K562 (cell line): ENCODE results near the gene IRX2. TPM values are rescaled to one million over a fixed set of nuclear protein-coding genes. Genes with fewer than 3 reads are reported as not detected.

Experiments used
- ATAC-seq: fragments of 200-7000 bp; cut with Tn5 transposase; 3 replicates; pipeline ENCODE4 v1.9.1; 2020; ENCODE audit warnings: moderate library complexity
- BruUV-seq: library from RNA; stranded (reverse); fragments of 400-500 nt; replicated peaks from 2 replicates; lab custom pipeline; 2021; lab: Mats Ljungman, UMichigan
- CTCF ChIA-PET: fragments of 300-600 bp; formaldehyde crosslinking; extraction: SDS; loops from one replicate; lab custom pipeline; 2021; ENCODE audit warnings: low intra/inter-chr PET ratio; lab: Yijun Ruan, JAX
- POLR2A ChIA-PET: fragments of 300-600, 350-650 bp; sonication (Branson Sonifier 250); formaldehyde crosslinking; extraction: SDS; loops from one replicate; lab custom pipeline; 2021; ENCODE audit warnings: antibody characterized with exemption, inconsistent platforms; lab: Yijun Ruan, JAX
- DNase-seq, 4 experiments: peaks; one replicate each; pipeline versions ENCODE4 v3.0.0 to v3.0.0-alpha.2; 2011 to 2018; ENCODE audit warnings: low spot score in 3 of 4, mixed read lengths in 3 of 4; ENCODE audit errors: extremely low read depth in 1 of 4
- FAIRE-seq: peaks from 2 replicates; lab custom pipeline; 2011; peaks lifted over from hg19 to GRCh38; lab: Jason Lieb, UNC
- H2AFZ ChIP-seq: 2 replicates; pipeline ENCODE4 v1.6.0; 2011; ENCODE audit warnings: low read depth, low read length, control low read depth, inconsistent platforms
- H3K27ac ChIP-seq: fragments of 200-600 bp; 3 replicates; pipeline ENCODE4 v1.8.0; 2011; ENCODE audit warnings: low read depth, mild to moderate bottlenecking, control low read depth, inconsistent platforms, low read length, moderate library complexity, mixed read lengths; ENCODE audit errors: extremely low read depth
- H3K27me3 ChIP-seq, 2 experiments: fragments of 300-600 bp in 1 of 2; 2 replicates in 1 of 2; 3 replicates in 1 of 2; pipeline versions ENCODE4 v1.6.0 to v1.8.0; 2011; ENCODE audit warnings: inconsistent platforms in 2 of 2, low read length in 2 of 2, mild to moderate bottlenecking in 1 of 2, mixed read lengths in 1 of 2, moderate library complexity in 1 of 2; ENCODE audit not compliant: control insufficient read depth in 2 of 2, insufficient read depth in 2 of 2
- H3K36me3 ChIP-seq: fragments of 300-600 bp; 3 replicates; pipeline ENCODE4 v1.8.0; 2011; ENCODE audit warnings: mild to moderate bottlenecking, low read length, inconsistent platforms; ENCODE audit not compliant: control insufficient read depth, insufficient read depth
- H3K4me1 ChIP-seq, 2 experiments: fragments of 200-600 bp in 1 of 2; replicated peaks in 1 of 2; 2 replicates in 1 of 2; 3 replicates in 1 of 2; pipeline versions ENCODE4 v1.5.1 to v1.8.0; 2011; ENCODE audit warnings: inconsistent platforms in 2 of 2, low read length in 2 of 2, mild to moderate bottlenecking in 1 of 2, mixed read lengths in 1 of 2, moderate library complexity in 1 of 2; ENCODE audit not compliant: control insufficient read depth in 2 of 2, insufficient read depth in 2 of 2
- H3K4me2 ChIP-seq: 2 replicates; pipeline ENCODE4 v1.6.1; 2011; ENCODE audit warnings: low read length, control low read depth, inconsistent platforms, mixed read lengths; ENCODE audit not compliant: insufficient read depth
- H3K4me3 ChIP-seq: fragments of 200-600 bp; sonication (generic), shearing (Covaris generic); 2 replicates; pipeline ENCODE4 v1.5.1; 2016; ENCODE audit warnings: control low read depth, inconsistent platforms
- H3K79me2 ChIP-seq: fragments of 200-600 bp; 3 replicates; pipeline ENCODE4 v1.8.0; 2011; ENCODE audit warnings: low read length, inconsistent platforms; ENCODE audit not compliant: control insufficient read depth, insufficient read depth
- H3K9ac ChIP-seq, 2 experiments: 2 replicates each; pipeline versions ENCODE4 v1.6.0 to v1.6.1; 2011; ENCODE audit warnings: low read depth in 2 of 2, low read length in 2 of 2, control low read depth in 1 of 2, inconsistent platforms in 1 of 2, mild to moderate bottlenecking in 1 of 2, mixed read lengths in 1 of 2; ENCODE audit not compliant: insufficient read depth in 1 of 2
- H3K9me1 ChIP-seq: one replicate; pipeline ENCODE4 v1.6.0; 2011; ENCODE audit warnings: inconsistent platforms, mild to moderate bottlenecking, low read length, moderate library complexity; ENCODE audit not compliant: control insufficient read depth, insufficient read depth
- H3K9me3 ChIP-seq: replicated peaks from 2 replicates; pipeline ENCODE4 v1.5.1; 2011; ENCODE audit warnings: low read depth, low read length, inconsistent platforms; ENCODE audit not compliant: control insufficient read depth, insufficient read depth
- H4K20me1 ChIP-seq: replicated peaks from 2 replicates; pipeline ENCODE4 v1.6.1; 2011; ENCODE audit warnings: low read length, inconsistent platforms, mixed read lengths; ENCODE audit not compliant: control insufficient read depth, insufficient read depth
- ATF6 ChIP-seq: sonication (generic); formaldehyde crosslinking; IDR thresholded peaks from 2 replicates; pipeline ENCODE4 v1.4.0; 2020; ENCODE audit warnings: mild to moderate bottlenecking, missing genetic modification reagents
- HDAC1 ChIP-seq, 2 experiments: fragments of 450-650 bp; IDR thresholded peaks; 2 replicates each; pipeline ENCODE4 v1.6.1; 2016 to 2017; ENCODE audit warnings: inconsistent platforms in 1 of 2, mild to moderate bottlenecking in 1 of 2, moderate library complexity in 1 of 2
- NR2F6 ChIP-seq: fragments of 450-650 bp; formaldehyde crosslinking; IDR thresholded peaks from 2 replicates; pipeline ENCODE4 v1.4.0; 2020; ENCODE audit warnings: mild to moderate bottlenecking
- PHB ChIP-seq: fragments of 250-450 bp; sonication (Bioruptor Pico); IDR thresholded peaks from 2 replicates; pipeline ENCODE4 v1.5.0; 2021
- PKNOX1 ChIP-seq: fragments of 450-650 bp; IDR thresholded peaks from 2 replicates; pipeline ENCODE4 v1.6.1; 2016
- POU5F1 ChIP-seq: fragments of 150-350 bp; IDR thresholded peaks from 2 replicates; pipeline ENCODE4 v1.6.1; 2014; ENCODE audit warnings: borderline replicate concordance, low read length, low read depth, mild to moderate bottlenecking; ENCODE audit not compliant: partially characterized antibody
- SMARCB1 ChIP-seq: IDR thresholded peaks from 2 replicates; pipeline ENCODE4 v1.6.1; 2011; ENCODE audit warnings: improper control_type of control experiment, low read depth; ENCODE audit not compliant: insufficient read length
- ZNF3 ChIP-seq: fragments of 250-450 bp; sonication (Bioruptor Pico); IDR thresholded peaks from 2 replicates; pipeline ENCODE4 v1.5.0; 2021; ENCODE audit warnings: mild to moderate bottlenecking, moderate library complexity
- ZNF354B ChIP-seq: fragments of 250-450 bp; sonication (Bioruptor Pico); IDR thresholded peaks from 2 replicates; pipeline ENCODE4 v1.4.0; 2020
- WGBS: fragments of 100-300 bp; shearing (Covaris generic); methylation state at CpG from one replicate; pipeline ENCODE4 v1.1.6; 2016; ENCODE audit warnings: low coverage, mixed read lengths; ENCODE audit not compliant: insufficient coverage; ENCODE audit errors: missing lambda C conversion rate; 5-methylcytosine and 5-hydroxymethylcytosine counted together
- in situ Hi-C: fragments of 300-500 bp; cut with MboI; formaldehyde crosslinking; loops from 4 replicates; pipeline ENCODE4 v1.15.0; 2018; ENCODE audit warnings: inconsistent platforms, mixed read lengths
- intact Hi-C: fragments of 100-400 bp; cut with micrococcal nuclease; formaldehyde crosslinking; loops from 2 replicates; pipeline ENCODE4 v1.14.2; 2022
- polyA plus RNA-seq, 8 experiments: library from polyadenylated mRNA; depleted of rRNA in 4 of 8; stranded (reverse) in 5 of 8; unstranded in 3 of 8; fragments of >200 nt; fragmentation: Nextera tagmentation in 2 of 8; fragmentation: Illumina TruSeq in 1 of 8; extraction: Ambion mirVana in 2 of 8; extraction: Trizol in 1 of 8; gene quantifications; 2 replicates each; pipeline versions ENCODE4 v1.2.1 to v1.2.3, GENCODE V29; 2011 to 2014; ENCODE audit warnings: inconsistent platforms in 1 of 8, missing spikeins in 1 of 8
- total RNA-seq, 7 experiments: library from RNA; depleted of rRNA in 6 of 7; stranded (reverse); fragments of >200 nt in 6 of 7; fragmentation: Illumina TruSeq in 2 of 7; extraction: Trizol in 2 of 7; gene quantifications; 2 replicates each; pipeline versions ENCODE4 v1.2.1 to v1.2.3, GENCODE V29; 2011 to 2021; ENCODE audit warnings: low replicate concordance in 1 of 7

The IRX2 gene
- total and polyA plus RNA-seq, 9 of the 15 experiments (the other 6 are each of a cell fraction or from before 2014, with no cell fraction given): 0.13 TPM; not detected in 8

DNA sequence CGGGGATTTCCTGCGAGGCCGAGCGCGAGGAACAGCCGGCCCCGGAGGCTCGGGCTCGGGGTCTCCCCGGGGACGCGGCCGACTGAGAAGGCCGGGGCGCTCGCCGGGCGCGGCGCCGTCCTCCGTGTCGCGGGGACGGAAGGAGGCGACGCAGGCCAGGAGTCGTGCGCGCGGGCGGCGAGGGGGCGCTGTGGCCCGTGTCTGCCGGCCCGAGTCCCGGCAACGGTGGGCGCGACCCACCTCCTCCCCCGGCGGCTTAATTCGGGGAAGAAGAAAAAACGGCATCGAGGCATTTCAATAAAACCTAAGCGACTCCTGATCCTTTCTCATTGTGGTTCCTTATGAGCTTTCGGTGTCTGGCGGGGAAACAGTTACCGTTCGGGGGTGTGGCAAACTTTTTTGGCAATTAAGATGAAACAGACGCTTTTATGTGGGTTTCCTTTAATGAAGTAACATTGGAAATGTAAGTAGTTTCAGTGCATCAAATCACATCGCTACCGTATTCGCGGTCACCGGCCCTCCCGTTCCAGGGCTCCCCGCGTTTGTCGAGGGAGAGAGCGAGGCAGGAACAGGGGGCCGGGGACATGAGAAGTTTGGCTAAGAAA is 3.7 kb upstream of the IRX2 start:
- POLR2A ChIA-PET: no interaction called here

More for the DNA sequence above, 3.7 kb upstream of the IRX2 start:
- no peak overlapping the region for H3K27ac ChIP-seq
- BruUV-seq: no TSS peak
- H2AFZ ChIP-seq: no peak overlapping the region
- no peaks in the 10 kb centered on the region for H3K9me3 ChIP-seq
- H3K79me2 ChIP-seq: no peaks in the 10 kb centered on the region
- ATAC-seq (no peak), FAIRE-seq (no peak), DNase-seq (no peak)
- in situ Hi-C loops: no loop called here
- intact Hi-C loops: no loop called here
- H3K9ac ChIP-seq: no peak overlapping the region
- H4K20me1 ChIP-seq: no peaks in the 10 kb centered on the region
- TF ChIP-seq ZNF3 (CRISPR knock-in tag): no peak
- TF ChIP-seq HDAC1 (IDR thresholded peaks at IDR 0.05): no peak
- TF ChIP-seq ZNF354B (CRISPR knock-in tag): no peak
- TF ChIP-seq SMARCB1: no peak
- no peak for TF ChIP-seq POU5F1
- TF ChIP-seq PKNOX1: no peak
- TF ChIP-seq PHB (CRISPR knock-in tag): no peak
- TF ChIP-seq ATF6 (CRISPR knock-in tag): no peak
- TF ChIP-seq NR2F6 (CRISPR knock-in tag): no peak
- H3K36me3 ChIP-seq: no peaks in the 10 kb centered on the region
- no peaks in the 10 kb centered on the region for H3K9me1 ChIP-seq
- peaks cover 20 to 52% of the 10 kb centered on the region in 2 experiments; a peak in 3 of 5 replicates for H3K27me3 ChIP-seq
- CTCF ChIA-PET: no interaction called here
- H3K4me3 ChIP-seq: no peak overlapping the region
- H3K4me1 ChIP-seq: peaks cover 0 to 9% of the 10 kb centered on the region in 2 experiments; a peak in 1 of 5 replicates
- no peak overlapping the region for H3K4me2 ChIP-seq
- 23% methylated on average over 41 of the region's 63 CpGs for WGBS
